HEK293 (cell line): Measurements from ENCODE around the gene NCLN.
A peak's percentile ranks its signal among the peaks of the same experiment; 100 is the strongest.

Source experiments
- BCL11B ChIP-seq: fragments of 450-650 bp; formaldehyde crosslinking; IDR thresholded peaks from 2 replicates; pipeline ENCODE4 v1.5.1; 2016; ENCODE audit warnings: low read depth, missing biosample characterization, missing genetic modification characterization
- GLIS1 ChIP-seq: fragments of 450-650 bp; formaldehyde crosslinking; IDR thresholded peaks from 2 replicates; pipeline ENCODE4 v1.5.1; 2016; ENCODE audit warnings: missing biosample characterization, missing genetic modification characterization
- OVOL3 ChIP-seq: fragments of 450-650 bp; formaldehyde crosslinking; IDR thresholded peaks from 2 replicates; pipeline ENCODE4 v1.5.1; 2016; ENCODE audit warnings: missing biosample characterization, missing genetic modification characterization
- SCRT1 ChIP-seq: fragments of 450-650 bp; formaldehyde crosslinking; IDR thresholded peaks from 2 replicates; pipeline ENCODE4 v1.5.1; 2016; ENCODE audit warnings: missing biosample characterization, missing genetic modification characterization, borderline replicate concordance
- ZBTB20 ChIP-seq: fragments of 450-650 bp; formaldehyde crosslinking; IDR thresholded peaks from 2 replicates; pipeline ENCODE4 v1.5.1; 2016; ENCODE audit warnings: missing biosample characterization, missing genetic modification characterization
- ZBTB7A ChIP-seq: fragments of 450-650 bp; formaldehyde crosslinking; IDR thresholded peaks from 2 replicates; pipeline ENCODE4 v1.5.1; 2016; ENCODE audit warnings: low read depth, missing biosample characterization, missing genetic modification characterization
- ZBTB8A ChIP-seq: fragments of 450-650 bp; formaldehyde crosslinking; IDR thresholded peaks from 2 replicates; pipeline ENCODE4 v1.5.1; 2016; ENCODE audit warnings: missing biosample characterization, missing genetic modification characterization
- ZFP41 ChIP-seq: fragments of 450-650 bp; formaldehyde crosslinking; IDR thresholded peaks from 2 replicates; pipeline ENCODE4 v1.5.1; 2016; ENCODE audit warnings: missing biosample characterization, missing genetic modification characterization, borderline replicate concordance
- ZNF132 ChIP-seq: fragments of 450-650 bp; formaldehyde crosslinking; IDR thresholded peaks from 2 replicates; pipeline ENCODE4 v1.5.1; 2017; ENCODE audit warnings: missing biosample characterization, missing genetic modification characterization, borderline replicate concordance
- ZNF2 ChIP-seq: fragments of 450-650 bp; formaldehyde crosslinking; IDR thresholded peaks from 2 replicates; pipeline ENCODE4 v1.5.1; 2016; ENCODE audit warnings: missing biosample characterization, missing genetic modification characterization
- ZNF248 ChIP-seq: fragments of 450-650 bp; formaldehyde crosslinking; IDR thresholded peaks from 2 replicates; pipeline ENCODE4 v1.5.1; 2017; ENCODE audit warnings: missing biosample characterization, missing genetic modification characterization
- ZNF274 ChIP-seq, 2 experiments: fragments of 200-500 bp in 1 of 2; fragments of 450-650 bp in 1 of 2; sonication (Bioruptor generic) in 1 of 2; formaldehyde crosslinking in 1 of 2; IDR thresholded peaks; 2 replicates each; pipeline versions ENCODE4 v1.5.1 to v1.6.1; 2014 to 2016; ENCODE audit warnings: borderline replicate concordance in 1 of 2, inconsistent platforms in 1 of 2, low read length in 1 of 2, missing biosample characterization in 1 of 2, missing genetic modification characterization in 1 of 2
- ZNF302 ChIP-seq: fragments of 450-650 bp; formaldehyde crosslinking; IDR thresholded peaks from 2 replicates; pipeline ENCODE4 v1.5.1; 2016; ENCODE audit warnings: missing biosample characterization, missing genetic modification characterization, low read depth
- ZNF433 ChIP-seq: fragments of 450-650 bp; formaldehyde crosslinking; IDR thresholded peaks from 2 replicates; pipeline ENCODE4 v1.5.1; 2016; ENCODE audit warnings: missing biosample characterization, missing genetic modification characterization, low read depth
- ZNF48 ChIP-seq: fragments of 450-650 bp; formaldehyde crosslinking; IDR thresholded peaks from 2 replicates; pipeline ENCODE4 v1.5.1; 2016; ENCODE audit warnings: missing biosample characterization, missing genetic modification characterization
- ZNF521 ChIP-seq: fragments of 450-650 bp; formaldehyde crosslinking; IDR thresholded peaks from 2 replicates; pipeline ENCODE4 v1.5.1; 2017; ENCODE audit warnings: missing biosample characterization, mild to moderate bottlenecking, missing genetic modification characterization
- ZNF558 ChIP-seq: fragments of 450-650 bp; formaldehyde crosslinking; IDR thresholded peaks from 2 replicates; pipeline ENCODE4 v1.5.1; 2016; ENCODE audit warnings: missing biosample characterization, missing genetic modification characterization
- ZNF623 ChIP-seq: fragments of 450-650 bp; formaldehyde crosslinking; IDR thresholded peaks from 2 replicates; pipeline ENCODE4 v1.5.1; 2016; ENCODE audit warnings: missing biosample characterization, missing genetic modification characterization
- ZNF626 ChIP-seq: fragments of 450-650 bp; sonication (Bioruptor Pico); formaldehyde crosslinking; IDR thresholded peaks from 2 replicates; pipeline ENCODE4 v1.5.1; 2018; ENCODE audit warnings: missing biosample characterization, missing genetic modification characterization, inconsistent platforms
- ZNF707 ChIP-seq: fragments of 450-650 bp; formaldehyde crosslinking; IDR thresholded peaks from 2 replicates; pipeline ENCODE4 v1.5.1; 2016; ENCODE audit warnings: missing biosample characterization, missing genetic modification characterization
- TF ChIP-seq, protein P1 (sequence below): fragments of 450-650 bp; formaldehyde crosslinking; IDR thresholded peaks from 2 replicates; pipeline ENCODE4 v1.5.1; 2017; ENCODE audit warnings: missing biosample characterization, missing genetic modification characterization
- TF ChIP-seq, protein P2 (sequence below): fragments of 450-650 bp; formaldehyde crosslinking; IDR thresholded peaks from 2 replicates; pipeline ENCODE4 v1.5.1; 2016; ENCODE audit warnings: missing biosample characterization, missing genetic modification characterization, low read depth
- TF ChIP-seq, protein P3 (sequence below): fragments of 450-650 bp; formaldehyde crosslinking; IDR thresholded peaks from 2 replicates; pipeline ENCODE4 v1.5.1; 2016; ENCODE audit warnings: missing biosample characterization, missing genetic modification characterization
- TF ChIP-seq, protein P4 (sequence below): fragments of 450-650 bp; formaldehyde crosslinking; IDR thresholded peaks from 2 replicates; pipeline ENCODE4 v1.5.1; 2017; ENCODE audit warnings: missing biosample characterization, missing genetic modification characterization
- TF ChIP-seq, protein P5 (sequence below): fragments of 450-650 bp; formaldehyde crosslinking; IDR thresholded peaks from 2 replicates; pipeline ENCODE4 v1.5.1; 2016; ENCODE audit warnings: missing biosample characterization, missing genetic modification characterization
- TF ChIP-seq, protein P6 (sequence below): fragments of 450-650 bp; formaldehyde crosslinking; optimal IDR thresholded peaks from 2 replicates; pipeline ENCODE3; 2016; ENCODE audit warnings: missing biosample characterization, mild to moderate bottlenecking, missing genetic modification characterization
- TF ChIP-seq, protein P7 (sequence below): fragments of 450-650 bp; IDR thresholded peaks from 2 replicates; pipeline ENCODE4 v1.5.1; 2018; ENCODE audit warnings: missing biosample characterization, missing genetic modification characterization

NCLN gene

DNA sequence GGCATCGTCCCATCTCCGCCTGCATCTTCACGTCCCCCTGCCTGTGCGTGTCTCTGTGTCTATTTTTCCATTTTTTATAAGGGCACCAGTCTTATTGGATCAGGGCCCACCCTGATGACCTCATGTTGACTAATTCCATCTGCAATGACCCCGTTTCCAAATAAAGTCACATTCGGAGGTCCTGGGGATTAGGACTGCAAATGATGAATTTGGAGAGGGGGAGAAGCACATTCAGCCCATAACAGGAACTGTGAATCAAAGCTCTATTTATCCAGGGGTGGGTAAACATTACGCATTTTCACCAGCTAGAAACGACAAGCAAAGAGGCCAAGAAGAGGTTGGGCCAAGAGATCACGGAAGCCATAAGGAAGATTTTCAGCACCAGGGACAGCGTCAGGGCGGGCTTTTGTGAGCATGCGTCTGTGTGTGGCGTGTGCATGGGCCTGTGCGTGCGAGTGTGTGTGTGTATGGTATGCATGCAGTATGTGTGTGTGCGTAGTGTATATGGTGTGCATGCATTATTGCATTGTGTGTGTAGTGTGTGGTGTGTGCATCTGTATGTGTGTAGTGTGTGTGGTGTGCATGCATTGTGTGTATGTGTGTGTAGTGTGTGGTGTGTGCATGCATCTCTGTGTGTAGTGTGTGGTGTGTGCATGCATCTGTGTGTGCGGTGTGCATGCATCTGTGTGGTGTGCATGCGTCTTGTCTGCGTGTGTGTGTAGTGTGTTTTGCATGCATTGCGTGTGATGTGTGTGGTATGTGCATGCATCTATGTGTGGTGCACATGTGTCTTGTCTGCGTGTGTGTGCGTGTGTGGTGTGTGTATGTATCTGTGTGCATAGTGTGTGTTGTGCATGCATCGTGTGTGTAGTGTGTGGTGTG, 58.3 kb downstream of the NCLN start (continued):
- TF ChIP-seq, protein P1, sequence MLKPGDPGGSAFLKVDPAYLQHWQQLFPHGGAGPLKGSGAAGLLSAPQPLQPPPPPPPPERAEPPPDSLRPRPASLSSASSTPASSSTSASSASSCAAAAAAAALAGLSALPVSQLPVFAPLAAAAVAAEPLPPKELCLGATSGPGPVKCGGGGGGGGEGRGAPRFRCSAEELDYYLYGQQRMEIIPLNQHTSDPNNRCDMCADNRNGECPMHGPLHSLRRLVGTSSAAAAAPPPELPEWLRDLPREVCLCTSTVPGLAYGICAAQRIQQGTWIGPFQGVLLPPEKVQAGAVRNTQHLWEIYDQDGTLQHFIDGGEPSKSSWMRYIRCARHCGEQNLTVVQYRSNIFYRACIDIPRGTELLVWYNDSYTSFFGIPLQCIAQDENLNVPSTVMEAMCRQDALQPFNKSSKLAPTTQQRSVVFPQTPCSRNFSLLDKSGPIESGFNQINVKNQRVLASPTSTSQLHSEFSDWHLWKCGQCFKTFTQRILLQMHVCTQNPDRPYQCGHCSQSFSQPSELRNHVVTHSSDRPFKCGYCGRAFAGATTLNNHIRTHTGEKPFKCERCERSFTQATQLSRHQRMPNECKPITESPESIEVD, result no peak
- TF ChIP-seq ZNF302 (tag by site-specific recombination) (no peak), ZNF132 (tag by site-specific recombination) (no peak), BCL11B (no peak), OVOL3 (no peak), ZNF2 (tag by site-specific recombination) (peak; percentile 94), ZFP41 (no peak), ZNF707 (tag by site-specific recombination) (no peak), ZNF558 (tag by site-specific recombination) (no peak), ZNF521 (tag by site-specific recombination) (no peak), ZNF623 (no peak), SCRT1 (tag by site-specific recombination) (no peak), ZBTB7A (tag by site-specific recombination) (0 out of 2 replicates have a peak, but pooled peaks have one; percentile 14), ZNF626 (tag by site-specific recombination) (no peak), ZNF248 (tag by site-specific recombination) (0 out of 2 replicates have a peak, but pooled peaks have one; percentile 1), ZNF48 (tag by site-specific recombination) (no peak), ZBTB8A (tag by site-specific recombination) (no peak), ZBTB20 (0 out of 2 replicates have a peak, but pooled peaks have one; percentile 26), ZNF433 (tag by site-specific recombination) (no peak), ZNF274 (IDR thresholded peaks at IDR 0.05; ENCODE audit: low read length) (no peak), ZNF274 (tag by site-specific recombination; IDR thresholded peaks at IDR 0.05; ENCODE audit: borderline replicate concordance) (no peak), GLIS1 (no peak)
- TF ChIP-seq, protein P2, sequence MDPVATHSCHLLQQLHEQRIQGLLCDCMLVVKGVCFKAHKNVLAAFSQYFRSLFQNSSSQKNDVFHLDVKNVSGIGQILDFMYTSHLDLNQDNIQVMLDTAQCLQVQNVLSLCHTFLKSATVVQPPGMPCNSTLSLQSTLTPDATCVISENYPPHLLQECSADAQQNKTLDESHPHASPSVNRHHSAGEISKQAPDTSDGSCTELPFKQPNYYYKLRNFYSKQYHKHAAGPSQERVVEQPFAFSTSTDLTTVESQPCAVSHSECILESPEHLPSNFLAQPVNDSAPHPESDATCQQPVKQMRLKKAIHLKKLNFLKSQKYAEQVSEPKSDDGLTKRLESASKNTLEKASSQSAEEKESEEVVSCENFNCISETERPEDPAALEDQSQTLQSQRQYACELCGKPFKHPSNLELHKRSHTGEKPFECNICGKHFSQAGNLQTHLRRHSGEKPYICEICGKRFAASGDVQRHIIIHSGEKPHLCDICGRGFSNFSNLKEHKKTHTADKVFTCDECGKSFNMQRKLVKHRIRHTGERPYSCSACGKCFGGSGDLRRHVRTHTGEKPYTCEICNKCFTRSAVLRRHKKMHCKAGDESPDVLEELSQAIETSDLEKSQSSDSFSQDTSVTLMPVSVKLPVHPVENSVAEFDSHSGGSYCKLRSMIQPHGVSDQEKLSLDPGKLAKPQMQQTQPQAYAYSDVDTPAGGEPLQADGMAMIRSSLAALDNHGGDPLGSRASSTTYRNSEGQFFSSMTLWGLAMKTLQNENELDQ, result no peak
- TF ChIP-seq, protein P3, sequence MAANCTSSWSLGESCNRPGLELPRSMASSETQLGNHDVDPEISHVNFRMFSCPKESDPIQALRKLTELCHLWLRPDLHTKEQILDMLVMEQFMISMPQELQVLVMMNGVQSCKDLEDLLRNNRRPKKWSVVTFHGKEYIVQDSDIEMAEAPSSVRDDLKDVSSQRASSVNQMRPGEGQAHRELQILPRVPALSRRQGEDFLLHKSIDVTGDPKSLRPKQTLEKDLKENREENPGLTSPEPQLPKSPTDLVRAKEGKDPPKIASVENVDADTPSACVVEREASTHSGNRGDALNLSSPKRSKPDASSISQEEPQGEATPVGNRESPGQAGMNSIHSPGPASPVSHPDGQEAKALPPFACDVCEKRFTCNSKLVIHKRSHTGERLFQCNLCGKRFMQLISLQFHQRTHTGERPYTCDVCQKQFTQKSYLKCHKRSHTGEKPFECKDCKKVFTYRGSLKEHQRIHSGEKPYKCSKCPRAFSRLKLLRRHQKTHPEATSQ (tag by site-specific recombination), result 0 out of 2 replicates have a peak, but pooled peaks have one; percentile 53
- TF ChIP-seq, protein P4, sequence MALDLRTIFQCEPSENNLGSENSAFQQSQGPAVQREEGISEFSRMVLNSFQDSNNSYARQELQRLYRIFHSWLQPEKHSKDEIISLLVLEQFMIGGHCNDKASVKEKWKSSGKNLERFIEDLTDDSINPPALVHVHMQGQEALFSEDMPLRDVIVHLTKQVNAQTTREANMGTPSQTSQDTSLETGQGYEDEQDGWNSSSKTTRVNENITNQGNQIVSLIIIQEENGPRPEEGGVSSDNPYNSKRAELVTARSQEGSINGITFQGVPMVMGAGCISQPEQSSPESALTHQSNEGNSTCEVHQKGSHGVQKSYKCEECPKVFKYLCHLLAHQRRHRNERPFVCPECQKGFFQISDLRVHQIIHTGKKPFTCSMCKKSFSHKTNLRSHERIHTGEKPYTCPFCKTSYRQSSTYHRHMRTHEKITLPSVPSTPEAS (tag by site-specific recombination), result peak; percentile 97
- TF ChIP-seq, protein P5, sequence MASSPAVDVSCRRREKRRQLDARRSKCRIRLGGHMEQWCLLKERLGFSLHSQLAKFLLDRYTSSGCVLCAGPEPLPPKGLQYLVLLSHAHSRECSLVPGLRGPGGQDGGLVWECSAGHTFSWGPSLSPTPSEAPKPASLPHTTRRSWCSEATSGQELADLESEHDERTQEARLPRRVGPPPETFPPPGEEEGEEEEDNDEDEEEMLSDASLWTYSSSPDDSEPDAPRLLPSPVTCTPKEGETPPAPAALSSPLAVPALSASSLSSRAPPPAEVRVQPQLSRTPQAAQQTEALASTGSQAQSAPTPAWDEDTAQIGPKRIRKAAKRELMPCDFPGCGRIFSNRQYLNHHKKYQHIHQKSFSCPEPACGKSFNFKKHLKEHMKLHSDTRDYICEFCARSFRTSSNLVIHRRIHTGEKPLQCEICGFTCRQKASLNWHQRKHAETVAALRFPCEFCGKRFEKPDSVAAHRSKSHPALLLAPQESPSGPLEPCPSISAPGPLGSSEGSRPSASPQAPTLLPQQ (tag by site-specific recombination), result peak; percentile 73
- TF ChIP-seq, protein P6, sequence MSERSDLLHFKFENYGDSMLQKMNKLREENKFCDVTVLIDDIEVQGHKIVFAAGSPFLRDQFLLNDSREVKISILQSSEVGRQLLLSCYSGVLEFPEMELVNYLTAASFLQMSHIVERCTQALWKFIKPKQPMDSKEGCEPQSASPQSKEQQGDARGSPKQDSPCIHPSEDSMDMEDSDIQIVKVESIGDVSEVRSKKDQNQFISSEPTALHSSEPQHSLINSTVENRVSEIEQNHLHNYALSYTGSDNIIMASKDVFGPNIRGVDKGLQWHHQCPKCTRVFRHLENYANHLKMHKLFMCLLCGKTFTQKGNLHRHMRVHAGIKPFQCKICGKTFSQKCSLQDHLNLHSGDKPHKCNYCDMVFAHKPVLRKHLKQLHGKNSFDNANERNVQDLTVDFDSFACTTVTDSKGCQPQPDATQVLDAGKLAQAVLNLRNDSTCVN (tag by site-specific recombination), result peak; percentile 32
- TF ChIP-seq, protein P7, sequence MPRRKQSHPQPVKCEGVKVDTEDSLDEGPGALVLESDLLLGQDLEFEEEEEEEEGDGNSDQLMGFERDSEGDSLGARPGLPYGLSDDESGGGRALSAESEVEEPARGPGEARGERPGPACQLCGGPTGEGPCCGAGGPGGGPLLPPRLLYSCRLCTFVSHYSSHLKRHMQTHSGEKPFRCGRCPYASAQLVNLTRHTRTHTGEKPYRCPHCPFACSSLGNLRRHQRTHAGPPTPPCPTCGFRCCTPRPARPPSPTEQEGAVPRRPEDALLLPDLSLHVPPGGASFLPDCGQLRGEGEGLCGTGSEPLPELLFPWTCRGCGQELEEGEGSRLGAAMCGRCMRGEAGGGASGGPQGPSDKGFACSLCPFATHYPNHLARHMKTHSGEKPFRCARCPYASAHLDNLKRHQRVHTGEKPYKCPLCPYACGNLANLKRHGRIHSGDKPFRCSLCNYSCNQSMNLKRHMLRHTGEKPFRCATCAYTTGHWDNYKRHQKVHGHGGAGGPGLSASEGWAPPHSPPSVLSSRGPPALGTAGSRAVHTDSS (tag by site-specific recombination), result no peak
